NB4 (cell line): ENCODE measurements around the gene GALNT11.

ENCODE experiments used
- CTCF ChIP-seq: IDR thresholded peaks from one replicate; pipeline ENCODE4 v1.5.1; 2012; ENCODE audit warnings: low read depth, low read length
- MYC ChIP-seq: IDR thresholded peaks from 2 replicates; pipeline ENCODE4 v1.6.1; 2011; ENCODE audit warnings: low read depth, low read length
- POLR2A ChIP-seq: IDR thresholded peaks from 2 replicates; pipeline ENCODE4 v1.6.1; 2011; ENCODE audit warnings: mild to moderate bottlenecking; ENCODE audit not compliant: insufficient read length; ENCODE audit errors: extremely low read depth
- TF ChIP-seq, protein P1 (sequence below): IDR thresholded peaks from 2 replicates; pipeline ENCODE4 v1.6.1; 2011; ENCODE audit warnings: low read depth, low read length

DNA sequence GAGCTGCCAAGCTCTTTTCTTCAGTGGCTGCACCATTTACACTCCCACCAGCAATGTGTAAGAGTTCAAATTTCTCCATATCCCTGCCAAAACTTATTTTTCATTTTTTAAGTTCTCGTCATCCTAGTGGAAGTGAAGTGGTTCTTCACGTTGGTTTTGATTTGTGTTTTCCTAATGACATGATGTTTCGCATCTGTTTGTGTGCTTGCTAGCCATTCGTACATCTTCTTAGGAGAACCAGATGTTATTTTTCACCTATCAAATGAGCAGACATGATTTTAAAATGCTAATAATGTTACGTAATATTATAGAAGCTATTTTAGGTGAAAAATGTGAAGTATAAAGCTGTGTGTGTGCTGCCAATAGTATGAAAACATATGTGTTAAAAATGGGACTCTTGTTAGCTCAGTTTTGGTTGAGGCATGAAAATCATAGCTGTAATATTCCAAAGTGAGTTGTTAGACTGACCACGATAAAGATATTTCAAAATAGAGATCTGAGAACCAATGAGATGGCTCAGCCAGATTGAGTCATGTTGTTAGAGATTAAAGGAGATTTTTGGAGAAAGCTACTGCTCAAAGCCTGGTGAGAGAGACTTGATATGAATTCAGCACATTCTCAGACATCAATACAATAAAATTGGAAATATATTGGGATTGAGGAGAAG is 25.9 kb upstream of the GALNT11 start:
- TF ChIP-seq CTCF (no peak), MYC (no peak), POLR2A (no peak)
- TF ChIP-seq, protein P1, sequence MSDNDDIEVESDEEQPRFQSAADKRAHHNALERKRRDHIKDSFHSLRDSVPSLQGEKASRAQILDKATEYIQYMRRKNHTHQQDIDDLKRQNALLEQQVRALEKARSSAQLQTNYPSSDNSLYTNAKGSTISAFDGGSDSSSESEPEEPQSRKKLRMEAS = no peak
